GM12878 (cell line): ENCODE measurements around the gene AGBL3. TPM values are rescaled to one million over a fixed set of nuclear protein-coding genes. Genes with fewer than 3 reads are reported as not detected.

Experiments
- ATAC-seq: fragments of 200-7000 bp; cut with Tn5 transposase; 3 replicates; pipeline ENCODE4 v1.9.1; 2020; ENCODE audit warnings: mild to moderate bottlenecking, moderate library complexity
- BruUV-seq: library from RNA; stranded (reverse); fragments of 400-500 nt; replicated peaks from 2 replicates; lab custom pipeline; 2021; lab: Mats Ljungman, UMichigan
- CTCF ChIA-PET: fragments of 300-600 bp; sonication (Branson Sonifier 250); formaldehyde crosslinking; extraction: SDS; loops from one replicate; lab custom pipeline; 2021; ENCODE audit warnings: inconsistent platforms; lab: Yijun Ruan, JAX
- POLR2A ChIA-PET: fragments of 350-600 bp; formaldehyde crosslinking; extraction: SDS; loops from one replicate; lab custom pipeline; 2021; ENCODE audit warnings: inconsistent platforms; lab: Charles Lee
- RAD21 ChIA-PET: fragments of 300-600 bp; sonication (Branson Sonifier 250); formaldehyde crosslinking; loops from one replicate; lab custom pipeline; 2023; ENCODE audit warnings: antibody characterized with exemption; ENCODE audit not compliant: unreplicated experiment; lab: Charles Lee
- SMC1A ChIA-PET: fragments of 300-600 bp; sonication (Branson Sonifier 250); formaldehyde crosslinking; loops from one replicate; lab custom pipeline; 2023; ENCODE audit not compliant: unreplicated experiment, uncharacterized antibody; lab: Charles Lee
- DNase-seq: peaks from one replicate; pipeline ENCODE4 v3.0.0-alpha.2; 2011; ENCODE audit warnings: low read depth, low spot score
- FAIRE-seq: peaks from 3 replicates; lab custom pipeline; 2011; peaks lifted over from hg19 to GRCh38; lab: Jason Lieb, UNC
- H2AFZ ChIP-seq: 2 replicates; pipeline ENCODE4 v1.6.0; 2011; ENCODE audit warnings: low read depth, low read length, control low read depth; ENCODE audit not compliant: control insufficient read depth
- H3K27ac ChIP-seq: 2 replicates; pipeline ENCODE4 v1.5.1; 2011; ENCODE audit warnings: control low read depth; ENCODE audit not compliant: control insufficient read depth, insufficient read depth
- H3K27me3 ChIP-seq, 2 experiments: replicated peaks in 1 of 2; 2 replicates each; pipeline versions ENCODE4 v1.6.0 to v1.6.1; 2011; ENCODE audit warnings: low read length in 1 of 2; ENCODE audit not compliant: control insufficient read depth in 2 of 2, insufficient read depth in 2 of 2
- H3K36me3 ChIP-seq, 2 experiments: 2 replicates each; pipeline ENCODE4 v1.5.1; 2011; ENCODE audit warnings: low read length in 1 of 2; ENCODE audit not compliant: control insufficient read depth in 2 of 2, insufficient read depth in 2 of 2
- H3K4me1 ChIP-seq: 2 replicates; pipeline ENCODE4 v1.6.1; 2011; ENCODE audit warnings: mild to moderate bottlenecking, low read length, moderate library complexity, mixed read lengths; ENCODE audit not compliant: control insufficient read depth, insufficient read depth
- H3K4me2 ChIP-seq: 2 replicates; pipeline ENCODE4 v1.6.0; 2011; ENCODE audit warnings: control low read depth; ENCODE audit not compliant: control insufficient read depth, insufficient read depth
- H3K4me3 ChIP-seq: fragments of 200-600 bp; sonication (generic); 2 replicates; pipeline ENCODE4 v1.5.1; 2016
- H3K79me2 ChIP-seq: 2 replicates; pipeline ENCODE4 v1.6.0; 2011; ENCODE audit warnings: low read length; ENCODE audit not compliant: control insufficient read depth, insufficient read depth
- H3K9ac ChIP-seq: 2 replicates; pipeline ENCODE4 v1.8.0; 2011; ENCODE audit warnings: low read length, control low read depth, mixed read lengths; ENCODE audit not compliant: control insufficient read depth, insufficient read depth
- H3K9me3 ChIP-seq: replicated peaks from 3 replicates; pipeline ENCODE4 v1.5.1; 2011; ENCODE audit warnings: mild to moderate bottlenecking, low read length; ENCODE audit not compliant: control insufficient read depth, insufficient read depth
- H4K20me1 ChIP-seq: 2 replicates; pipeline ENCODE4 v1.6.0; 2011; ENCODE audit not compliant: control insufficient read depth, insufficient read depth
- ASH2L ChIP-seq: fragments of 300-600, 200-600 bp; sonication (generic); IDR thresholded peaks from 2 replicates; pipeline ENCODE4 v1.6.1; 2017; ENCODE audit warnings: low read depth, mild to moderate bottlenecking, borderline replicate concordance
- CBFB ChIP-seq: IDR thresholded peaks from 2 replicates; pipeline ENCODE4 v1.6.1; 2016; ENCODE audit warnings: antibody characterized with exemption, low read depth
- ETV6 ChIP-seq, 2 experiments: fragments of 450-650 bp in 1 of 2; IDR thresholded peaks in 1 of 2; conservative IDR thresholded peaks in 1 of 2; 2 replicates each; pipeline ENCODE4 v1.6.1; 2014; ENCODE audit warnings: antibody characterized with exemption in 1 of 2, borderline replicate concordance in 1 of 2, low read depth in 1 of 2, mild to moderate bottlenecking in 1 of 2, moderate library complexity in 1 of 2
- HDGF ChIP-seq: fragments of 450-650 bp; IDR thresholded peaks from 2 replicates; pipeline ENCODE4 v1.6.1; 2016; ENCODE audit warnings: antibody characterized with exemption
- IKZF1 ChIP-seq: fragments of 450-650 bp; conservative IDR thresholded peaks from 2 replicates; pipeline ENCODE4 v1.6.1; 2017; ENCODE audit warnings: antibody characterized with exemption, mild to moderate bottlenecking
- NFYA ChIP-seq: IDR thresholded peaks from 2 replicates; pipeline ENCODE4 v1.6.1; 2011; ENCODE audit warnings: low read depth, mild to moderate bottlenecking, low read length, improper control_type of control experiment, borderline replicate concordance
- RAD21 ChIP-seq: IDR thresholded peaks from 2 replicates; pipeline ENCODE4 v1.6.1; 2011; ENCODE audit warnings: mild to moderate bottlenecking, low read depth, low read length, moderate library complexity; ENCODE audit not compliant: insufficient read depth
- RFX5 ChIP-seq: IDR thresholded peaks from 2 replicates; pipeline ENCODE4 v1.6.1; 2011; ENCODE audit warnings: low read depth, low read length, improper control_type of control experiment
- SREBF1 ChIP-seq: IDR thresholded peaks from 2 replicates; pipeline ENCODE4 v1.6.1; 2012; ENCODE audit warnings: mild to moderate bottlenecking, low read length
- SUZ12 ChIP-seq: fragments of 200-600 bp; sonication (generic); IDR thresholded peaks from one replicate; pipeline ENCODE4 v1.6.1; 2018; ENCODE audit warnings: antibody characterized with exemption, mild to moderate bottlenecking; ENCODE audit not compliant: unreplicated experiment
- in situ Hi-C: fragments of 300-500 bp; cut with MboI; formaldehyde crosslinking; loops from 9 replicates; pipeline ENCODE4 v1.14.3; 2018; ENCODE audit warnings: mixed read lengths
- intact Hi-C: fragments of 100-400 bp; cut with micrococcal nuclease; formaldehyde crosslinking; loops from one replicate; pipeline ENCODE4 v1.14.2; 2022; ENCODE audit not compliant: unreplicated experiment
- polyA plus RNA-seq, 11 experiments: library from polyadenylated mRNA; depleted of rRNA in 4 of 11; unstranded in 6 of 11; stranded (reverse) in 5 of 11; fragments of >200 nt; fragmentation: Nextera tagmentation in 4 of 11; fragmentation: Illumina TruSeq in 1 of 11; extraction: Ambion mirVana in 4 of 11; extraction: Trizol in 1 of 11; gene quantifications; 1 replicate in 1 of 11; 2 replicates in 10 of 11; pipeline versions ENCODE4 v1.2.1 to v1.2.3, GENCODE V29; 2011 to 2016; ENCODE audit warnings: inconsistent platforms in 2 of 11, missing spikeins in 2 of 11, low read depth in 1 of 11
- total RNA-seq, 4 experiments: library from RNA; depleted of rRNA in 3 of 4; stranded (reverse); fragments of >200 nt in 3 of 4; fragmentation: Illumina TruSeq in 1 of 4; extraction: Trizol in 1 of 4; gene quantifications; 2 replicates each; pipeline versions ENCODE4 v1.2.1 to v1.2.3, GENCODE V29; 2013 to 2021
- TF ChIP-seq, protein P1 (sequence below): fragments of 150-350 bp; IDR thresholded peaks from 2 replicates; pipeline ENCODE4 v1.6.1; 2014; ENCODE audit warnings: mild to moderate bottlenecking, low read depth, low read length
- TF ChIP-seq, protein P2 (sequence below), 3 experiments: IDR thresholded peaks in 2 of 3; conservative IDR thresholded peaks in 1 of 3; 2 replicates each; pipeline ENCODE4 v1.5.1; 2011; ENCODE audit warnings: low read depth in 3 of 3, low read length in 3 of 3, mild to moderate bottlenecking in 3 of 3, control low read depth in 2 of 3, moderate library complexity in 2 of 3, inconsistent platforms in 1 of 3, mixed read lengths in 1 of 3; ENCODE audit not compliant: control insufficient read depth in 2 of 3, insufficient read depth in 1 of 3; ENCODE audit errors: extremely low read depth in 1 of 3
- TF ChIP-seq, protein P3 (sequence below): fragments of 450-650 bp; IDR thresholded peaks from 2 replicates; pipeline ENCODE4 v1.6.1; 2016; ENCODE audit warnings: mild to moderate bottlenecking

Gene AGBL3
- total and polyA plus RNA-seq, 10 of the 15 experiments (the other 5 are each of a cell fraction or from before 2014, with no cell fraction given): 0.82 to 12.4 (median 3.7) TPM

DNA sequence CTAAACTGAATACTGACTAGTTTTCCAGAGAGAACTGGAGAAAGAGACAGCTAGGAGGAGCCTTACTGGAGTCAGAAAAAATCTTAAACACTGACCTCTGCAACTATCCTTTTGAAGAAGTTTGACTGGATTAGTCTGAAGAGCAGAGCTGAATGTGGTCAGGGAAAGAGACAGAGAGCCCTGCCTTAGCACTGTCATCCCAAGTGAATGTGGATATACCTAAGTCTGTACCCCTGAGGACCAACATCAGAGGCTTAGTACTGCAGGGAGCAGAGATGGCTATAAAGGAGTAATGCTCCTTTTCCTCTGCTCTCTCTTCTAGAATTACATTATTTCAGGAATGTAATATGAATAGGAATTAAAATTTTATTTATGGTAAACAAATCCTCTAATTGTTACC lies 91.7 kb downstream of the AGBL3 start:
- TF ChIP-seq, protein P1, sequence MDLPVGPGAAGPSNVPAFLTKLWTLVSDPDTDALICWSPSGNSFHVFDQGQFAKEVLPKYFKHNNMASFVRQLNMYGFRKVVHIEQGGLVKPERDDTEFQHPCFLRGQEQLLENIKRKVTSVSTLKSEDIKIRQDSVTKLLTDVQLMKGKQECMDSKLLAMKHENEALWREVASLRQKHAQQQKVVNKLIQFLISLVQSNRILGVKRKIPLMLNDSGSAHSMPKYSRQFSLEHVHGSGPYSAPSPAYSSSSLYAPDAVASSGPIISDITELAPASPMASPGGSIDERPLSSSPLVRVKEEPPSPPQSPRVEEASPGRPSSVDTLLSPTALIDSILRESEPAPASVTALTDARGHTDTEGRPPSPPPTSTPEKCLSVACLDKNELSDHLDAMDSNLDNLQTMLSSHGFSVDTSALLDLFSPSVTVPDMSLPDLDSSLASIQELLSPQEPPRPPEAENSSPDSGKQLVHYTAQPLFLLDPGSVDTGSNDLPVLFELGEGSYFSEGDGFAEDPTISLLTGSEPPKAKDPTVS: no peak
- TF ChIP-seq CBFB (no peak), RFX5 (no peak), ASH2L (no peak)
- Histone ChIP-seq H3K4me3 (no peak overlapping the region), H3K4me2 (no peak overlapping the region), H3K36me3 (no peaks in the 10 kb centered on the region), H4K20me1 (no peaks in the 10 kb centered on the region), H3K27ac (no peak overlapping the region), H2AFZ (no peak overlapping the region), H3K9ac (no peak overlapping the region), H3K9me3 (no peaks in the 10 kb centered on the region; the same call in 2 of the 3 replicates), H3K79me2 (no peaks in the 10 kb centered on the region), H3K27me3 (no peaks in the 10 kb centered on the region), H3K4me1 (no peaks in the 10 kb centered on the region)
- ATAC-seq (no peak; the same call in 2 of the 3 replicates), FAIRE-seq (no peak), DNase-seq (no peak)
- POLR2A ChIA-PET: no interaction called here
- RAD21 ChIA-PET: no interaction called here
- CTCF ChIA-PET: interaction anchor here (0.5 to 1.7 kb wide), 3 partner anchors 32 to 76 kb away, joined by 3 to 4 read pairs (median 3); no protein-coding TSS in a partner anchor
- in situ Hi-C loops: no loop called here
- SMC1A ChIA-PET: interaction anchor here (0.8 to 1.7 kb wide), 5 partner anchors 12 to 144 kb away, joined by 3 to 4 read pairs (median 3); no protein-coding TSS in a partner anchor
- intact Hi-C loops: no loop called here
- no TSS peak for BruUV-seq

DNA sequence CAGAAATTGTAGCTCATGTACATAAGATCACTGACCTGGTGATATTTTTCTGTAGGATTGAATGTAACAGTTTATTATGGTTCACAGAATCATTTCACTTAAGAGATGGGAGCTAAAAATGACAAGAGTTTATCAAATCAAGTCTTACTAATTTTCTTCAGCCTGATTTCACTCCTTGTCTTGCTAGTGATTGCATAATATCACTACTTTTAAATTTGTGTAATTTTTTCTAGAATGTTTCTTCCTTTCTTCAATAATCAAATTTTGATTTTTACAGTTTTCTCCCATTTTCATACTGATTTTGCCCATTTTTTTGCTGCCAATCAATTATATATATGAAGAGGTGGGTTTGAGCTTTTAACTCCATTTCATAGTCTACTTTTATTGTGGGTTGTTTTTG lies 92.8 kb downstream of the AGBL3 start:
- H3K36me3 ChIP-seq: no peaks in the 10 kb centered on the region
- intact Hi-C loops: no loop called here
- no peak overlapping the region for H2AFZ ChIP-seq
- H3K9me3 ChIP-seq: no peaks in the 10 kb centered on the region
- H3K79me2 ChIP-seq: no peaks in the 10 kb centered on the region
- no peaks in the 10 kb centered on the region for H3K4me1 ChIP-seq
- no peaks in the 10 kb centered on the region for H3K27me3 ChIP-seq
- ChIA-PET RAD21 (no interaction called here), CTCF (interaction anchor here (0.6 to 1.7 kb wide), 4 partner anchors 77 to 473 kb away, joined by 3 read pairs; no protein-coding TSS in a partner anchor), SMC1A (interaction anchor here (0.6 to 1.1 kb wide), 3 partner anchors 49 to 87 kb away, joined by 3 read pairs; no protein-coding TSS in a partner anchor), POLR2A (no interaction called here)
- FAIRE-seq (no peak), DNase-seq (no peak), ATAC-seq (no peak)
- no peaks in the 10 kb centered on the region for H4K20me1 ChIP-seq
- H3K4me3 ChIP-seq: no peak overlapping the region
- in situ Hi-C loops: no loop called here
- H3K27ac ChIP-seq: no peak overlapping the region
- H3K9ac ChIP-seq: no peak overlapping the region
- BruUV-seq: no TSS peak
- H3K4me2 ChIP-seq: no peak overlapping the region
- no peak for TF ChIP-seq SUZ12
- no peak for TF ChIP-seq SREBF1
- TF ChIP-seq HDGF: no peak
- TF ChIP-seq, protein P2, sequence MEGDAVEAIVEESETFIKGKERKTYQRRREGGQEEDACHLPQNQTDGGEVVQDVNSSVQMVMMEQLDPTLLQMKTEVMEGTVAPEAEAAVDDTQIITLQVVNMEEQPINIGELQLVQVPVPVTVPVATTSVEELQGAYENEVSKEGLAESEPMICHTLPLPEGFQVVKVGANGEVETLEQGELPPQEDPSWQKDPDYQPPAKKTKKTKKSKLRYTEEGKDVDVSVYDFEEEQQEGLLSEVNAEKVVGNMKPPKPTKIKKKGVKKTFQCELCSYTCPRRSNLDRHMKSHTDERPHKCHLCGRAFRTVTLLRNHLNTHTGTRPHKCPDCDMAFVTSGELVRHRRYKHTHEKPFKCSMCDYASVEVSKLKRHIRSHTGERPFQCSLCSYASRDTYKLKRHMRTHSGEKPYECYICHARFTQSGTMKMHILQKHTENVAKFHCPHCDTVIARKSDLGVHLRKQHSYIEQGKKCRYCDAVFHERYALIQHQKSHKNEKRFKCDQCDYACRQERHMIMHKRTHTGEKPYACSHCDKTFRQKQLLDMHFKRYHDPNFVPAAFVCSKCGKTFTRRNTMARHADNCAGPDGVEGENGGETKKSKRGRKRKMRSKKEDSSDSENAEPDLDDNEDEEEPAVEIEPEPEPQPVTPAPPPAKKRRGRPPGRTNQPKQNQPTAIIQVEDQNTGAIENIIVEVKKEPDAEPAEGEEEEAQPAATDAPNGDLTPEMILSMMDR (IDR thresholded peaks at IDR 0.05 in 2 of 3, conservative IDR thresholded peaks at IDR 0.05 in 1 of 3; ENCODE audit: control insufficient read depth in 2 of 3, extremely low read depth in 1 of 3, insufficient read depth in 1 of 3, low read depth in 3 of 3, low read length in 3 of 3): no peak
- no peak for TF ChIP-seq ETV6 (conservative IDR thresholded peaks at IDR 0.05 in 1 of 2, IDR thresholded peaks at IDR 0.05 in 1 of 2; ENCODE audit: borderline replicate concordance in 1 of 2, low read depth in 1 of 2)
- TF ChIP-seq NFYA: no peak
- TF ChIP-seq RAD21: no peak
- no peak for TF ChIP-seq RFX5
- TF ChIP-seq, protein P3, sequence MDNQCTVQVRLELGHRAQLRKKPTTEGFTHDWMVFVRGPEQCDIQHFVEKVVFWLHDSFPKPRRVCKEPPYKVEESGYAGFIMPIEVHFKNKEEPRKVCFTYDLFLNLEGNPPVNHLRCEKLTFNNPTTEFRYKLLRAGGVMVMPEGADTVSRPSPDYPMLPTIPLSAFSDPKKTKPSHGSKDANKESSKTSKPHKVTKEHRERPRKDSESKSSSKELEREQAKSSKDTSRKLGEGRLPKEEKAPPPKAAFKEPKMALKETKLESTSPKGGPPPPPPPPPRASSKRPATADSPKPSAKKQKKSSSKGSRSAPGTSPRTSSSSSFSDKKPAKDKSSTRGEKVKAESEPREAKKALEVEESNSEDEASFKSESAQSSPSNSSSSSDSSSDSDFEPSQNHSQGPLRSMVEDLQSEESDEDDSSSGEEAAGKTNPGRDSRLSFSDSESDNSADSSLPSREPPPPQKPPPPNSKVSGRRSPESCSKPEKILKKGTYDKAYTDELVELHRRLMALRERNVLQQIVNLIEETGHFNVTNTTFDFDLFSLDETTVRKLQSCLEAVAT: no peak
- TF ChIP-seq IKZF1: no peak
